Kidney glomerular epithelial cell (primary cell): ENCODE data around the gene AVPR1A.
"Not testable (repeated sequence)": the region's sequence is repeated elsewhere in the genome, so short reads cannot be mapped to it uniquely, and the experiment has no call there.

ENCODE experiments used
- DNase-seq: peaks from one replicate; lab custom pipeline; 2025; lab: John Stamatoyannopoulos, UW

Gene AVPR1A

DNA sequence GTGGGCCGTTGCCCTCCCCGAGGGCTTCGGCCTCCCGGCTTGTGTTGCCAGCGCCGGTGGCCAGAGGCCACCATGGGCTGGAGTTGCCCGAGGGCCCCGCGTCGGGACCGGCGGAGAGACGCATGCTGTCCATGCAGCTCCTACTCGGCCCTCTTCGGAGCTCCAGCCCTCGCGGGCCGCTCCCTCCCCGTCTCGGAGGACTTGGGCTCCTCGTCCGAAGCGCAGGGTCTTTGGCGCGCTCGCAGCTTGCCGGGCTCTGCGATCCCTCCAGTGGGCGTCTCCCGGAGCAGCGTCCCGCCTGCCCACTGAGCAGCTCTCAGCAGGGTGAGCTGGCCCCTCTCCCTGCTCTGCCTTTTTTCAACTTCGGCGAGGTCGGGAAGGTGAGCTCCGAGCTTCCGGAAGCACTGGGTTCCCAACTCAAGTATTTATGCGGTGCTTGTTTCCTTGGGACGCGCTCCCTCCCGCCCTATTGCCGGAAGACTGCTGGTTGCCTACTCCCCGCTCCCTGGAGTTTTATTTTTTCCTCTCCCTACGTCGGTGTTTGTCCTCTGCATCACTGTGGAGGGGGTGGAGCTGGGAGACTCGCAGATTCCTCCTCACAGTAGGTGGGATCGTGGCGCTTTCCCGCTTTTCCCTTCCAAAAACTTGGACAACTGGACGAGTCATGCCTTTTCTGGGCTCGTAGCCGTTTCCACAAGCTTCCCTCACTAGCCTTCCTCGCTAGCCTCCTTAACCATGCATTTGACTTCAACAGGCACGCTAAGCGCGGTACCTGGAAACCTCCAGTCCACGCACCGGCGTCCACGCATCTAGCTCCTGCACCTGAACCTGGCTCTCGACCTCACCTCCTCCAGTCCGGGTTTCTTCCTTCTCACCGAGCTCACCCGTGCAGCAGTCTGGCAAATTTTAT is at the start of gene AVPR1A:
TSS of gene AVPR1A (minus strand) at position 489 of the 910 bp plus-strand sequence. CDS start at position 124, 365 bp downstream.
- DNase-seq, result no peak

- no peak for DNase-seq
These were observed 45.2 kb upstream of the AVPR1A start for GRCh38 chr12:63196168-63196567.

DNA sequence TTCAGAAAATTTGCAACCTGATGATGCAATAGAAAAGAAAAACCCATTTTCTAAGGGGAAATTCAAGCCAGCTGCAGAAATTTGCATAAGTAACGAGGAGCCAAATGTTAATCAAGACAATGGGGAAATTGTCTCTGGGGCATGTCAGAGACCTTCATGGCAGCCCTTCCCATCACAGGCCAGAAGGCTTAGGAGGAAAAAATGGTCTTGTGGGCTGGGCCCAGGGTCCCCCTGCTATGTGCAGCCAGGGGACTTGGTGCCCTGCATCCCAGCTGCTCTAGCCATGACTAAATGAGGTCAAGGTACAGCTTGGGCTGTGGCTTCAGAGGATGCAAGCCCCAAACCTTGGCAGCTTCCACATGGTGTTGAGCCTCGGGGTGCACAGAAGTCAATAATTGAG is 28.2 kb upstream of the AVPR1A start:
- no peak for DNase-seq

GRCh38 chr12:63170321-63170720 is 19.3 kb upstream of the AVPR1A start:
- no peak for DNase-seq

DNA sequence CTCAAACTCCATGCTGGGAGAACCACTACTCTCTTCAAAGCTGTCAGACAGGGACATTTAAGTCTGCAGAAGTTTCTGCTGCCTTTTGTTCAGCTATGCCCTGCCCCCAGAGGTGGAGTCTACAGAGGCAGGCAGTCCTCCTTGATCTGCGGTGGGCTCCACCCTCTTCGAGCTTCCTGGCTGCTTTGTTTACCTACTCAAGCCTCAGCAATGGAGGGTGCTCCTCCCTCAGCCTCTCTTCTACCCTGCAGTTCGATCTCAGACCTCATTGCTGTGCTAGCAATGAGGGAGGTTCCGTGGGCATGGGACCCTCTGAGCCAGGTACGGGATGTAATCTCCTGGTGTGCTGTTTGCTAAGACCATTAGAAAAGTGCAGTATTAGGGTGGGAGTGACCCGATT is 16.7 kb upstream of the AVPR1A start:
- DNase-seq, result not testable (repeated sequence)

- no peak for DNase-seq
These were observed 13.9 kb upstream of the AVPR1A start for GRCh38 chr12:63164911-63165310.

DNA sequence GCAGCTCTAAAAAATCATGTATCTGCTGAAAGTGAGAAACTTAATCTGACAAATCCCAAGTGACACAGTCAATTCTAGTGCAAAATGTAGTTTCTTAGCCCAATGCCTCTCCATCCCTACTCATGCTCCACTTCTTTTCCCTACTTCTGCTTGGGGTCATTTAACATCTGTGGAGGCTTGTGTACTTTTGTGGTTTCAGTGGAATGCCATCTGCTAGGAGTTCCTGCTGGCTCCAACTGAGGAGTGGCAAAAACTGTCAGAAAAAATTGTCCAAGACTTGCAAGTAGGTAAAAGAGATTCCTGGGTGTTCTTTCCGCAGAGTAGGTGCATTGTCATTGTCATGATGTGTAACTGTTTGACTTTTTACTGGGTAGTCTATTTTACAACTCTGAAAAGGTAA is 12.5 kb upstream of the AVPR1A start:
- DNase-seq, result no peak

DNA sequence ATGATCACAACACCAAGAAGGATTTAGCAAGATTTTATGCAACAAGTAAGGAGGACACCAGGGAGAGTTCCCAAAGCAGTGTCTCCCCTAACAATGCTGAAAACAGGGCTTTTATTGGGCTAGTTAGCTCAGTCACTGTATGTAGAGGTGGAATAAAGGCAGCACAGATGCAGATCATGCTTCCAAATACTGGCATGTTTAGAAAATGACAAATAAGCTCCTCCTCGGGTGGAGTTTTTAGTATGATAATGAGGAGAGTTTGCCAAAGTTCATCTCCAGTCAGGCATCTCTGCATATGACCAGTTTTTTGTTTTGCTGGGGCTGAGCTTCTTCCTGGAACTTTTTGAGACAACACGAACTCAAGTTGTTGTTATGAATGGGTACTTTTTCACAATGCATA is 4.4 kb upstream of the AVPR1A start:
- no peak for DNase-seq

GRCh38 chr12:63154560-63154959 is 3.6 kb upstream of the AVPR1A start:
- no peak for DNase-seq

- DNase-seq, result no peak
These were observed 1.3 kb upstream of the AVPR1A start for GRCh38 chr12:63152321-63152700.

GRCh38 chr12:63151623-63152320 is 771 bp upstream of the AVPR1A start:
- DNase-seq, result peak; percentile 66

GRCh38 chr12:63149909-63150712 is 890 bp downstream of the AVPR1A start:
- no peak for DNase-seq

DNA sequence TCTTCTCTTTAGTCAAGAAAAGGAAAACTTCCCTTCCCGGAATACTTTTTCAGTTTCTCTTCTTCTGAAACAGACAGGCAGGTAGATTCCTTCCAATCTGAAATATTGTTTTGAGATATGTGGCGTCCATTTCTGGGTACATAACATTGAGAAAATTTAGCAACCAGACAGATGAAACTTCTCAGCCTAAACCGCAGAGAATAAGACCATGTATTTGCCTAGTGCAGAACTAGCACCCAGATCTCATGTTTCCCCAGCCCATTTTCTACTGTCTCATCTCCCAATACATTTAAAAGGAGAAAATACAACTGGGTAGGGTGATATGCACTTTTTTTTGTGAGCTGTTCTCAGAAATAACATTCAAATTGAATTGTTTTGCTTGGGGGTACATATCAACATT is 6.4 kb downstream of the AVPR1A start:
- no peak for DNase-seq

DNA sequence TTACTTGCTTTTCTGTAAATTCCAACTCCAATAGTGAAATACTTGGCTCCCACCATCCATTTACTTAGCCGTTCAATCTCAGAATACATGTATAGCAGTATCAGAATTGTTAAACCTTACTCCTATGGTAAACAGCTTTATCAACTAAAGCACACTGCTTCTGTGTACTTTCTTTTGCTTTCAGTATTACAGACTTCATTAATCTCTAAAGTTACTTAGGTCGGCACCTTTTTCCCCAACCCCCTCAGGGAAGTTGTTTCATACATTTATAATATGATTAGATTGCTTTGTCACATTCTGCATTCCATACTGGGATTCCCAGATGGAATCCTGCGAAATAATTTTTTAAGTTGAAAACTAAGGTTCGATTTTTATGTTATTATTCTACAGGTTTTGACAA is 12.5 kb downstream of the AVPR1A start:
- DNase-seq, result no peak

DNA sequence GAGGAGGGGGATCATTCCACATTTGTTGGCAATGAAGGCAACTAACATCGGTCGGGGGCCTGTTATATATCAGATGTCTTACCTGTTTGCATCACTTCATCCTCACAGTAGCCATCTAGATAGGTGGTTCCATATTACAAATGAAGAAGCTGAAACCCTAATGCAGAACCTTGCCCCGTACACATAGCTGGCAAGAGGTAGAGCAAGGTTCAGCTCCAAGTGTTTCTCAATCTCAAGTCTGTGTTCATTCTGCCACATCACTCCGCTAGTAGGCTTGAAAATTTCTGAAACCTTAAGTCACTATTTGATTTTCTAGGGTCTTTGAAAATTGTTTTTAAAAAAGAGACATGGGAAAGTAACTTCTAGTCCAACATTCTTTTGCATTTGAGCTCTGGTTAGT is 17.0 kb downstream of the AVPR1A start:
- DNase-seq, result no peak

- DNase-seq, result no peak
These were observed 18.8 kb downstream of the AVPR1A start for GRCh38 chr12:63132201-63132600.

GRCh38 chr12:63129927-63130326 is 21.1 kb downstream of the AVPR1A start:
- DNase-seq, result no peak

GRCh38 chr12:63124778-63125177 is 26.2 kb downstream of the AVPR1A start:
- no peak for DNase-seq

DNA sequence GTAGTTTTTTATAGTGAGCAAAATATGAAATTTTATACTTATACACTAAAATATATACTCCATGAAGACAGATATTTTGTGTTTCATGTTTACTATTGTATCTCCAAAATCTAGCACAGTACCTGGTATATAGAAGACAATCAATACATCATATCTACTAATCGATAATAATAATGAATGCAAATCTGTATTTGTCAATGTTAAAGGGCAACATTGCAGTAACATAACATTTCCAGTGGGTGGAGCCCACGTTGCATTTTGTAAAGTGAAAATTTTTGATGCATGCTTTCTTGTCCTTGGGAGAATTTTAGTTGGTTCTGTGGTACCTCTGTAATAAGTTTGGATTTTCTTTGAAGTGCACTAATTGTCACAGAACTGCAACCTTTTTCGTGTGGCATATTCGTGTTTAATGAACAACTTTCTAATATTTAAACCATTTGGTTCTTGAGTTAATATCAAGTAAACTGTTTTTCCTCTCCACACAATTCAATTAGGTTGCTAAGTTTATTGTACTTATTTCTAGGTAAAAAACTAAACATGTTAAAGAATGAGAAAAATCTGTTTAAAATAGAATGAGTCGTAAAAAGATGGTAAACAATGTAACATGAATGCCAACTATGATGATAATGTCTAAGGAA is 47.4 kb downstream of the AVPR1A start:
- DNase-seq, result no peak

DNA sequence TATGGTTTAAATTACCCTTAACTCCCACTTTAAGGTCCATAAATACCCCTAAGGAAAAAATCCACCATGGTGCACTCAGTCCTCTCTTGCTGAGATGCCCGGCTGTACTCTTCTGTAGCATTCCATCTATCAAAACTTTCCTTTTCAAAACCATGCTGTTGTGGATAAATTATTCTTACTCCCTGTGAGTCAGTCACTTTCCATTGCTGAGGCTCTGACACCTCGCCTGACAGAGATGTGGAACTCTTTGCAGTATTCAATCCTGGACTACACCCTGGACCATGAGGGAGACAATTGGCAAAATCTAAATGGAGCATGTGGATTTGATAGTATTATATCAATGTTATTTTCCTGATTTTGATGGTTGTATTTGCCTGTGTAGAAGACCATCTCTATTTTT is 49.1 kb downstream of the AVPR1A start:
- no peak for DNase-seq

GRCh38 chr12:63098851-63099250 is 52.1 kb downstream of the AVPR1A start:
- DNase-seq, result peak; percentile 36

DNA sequence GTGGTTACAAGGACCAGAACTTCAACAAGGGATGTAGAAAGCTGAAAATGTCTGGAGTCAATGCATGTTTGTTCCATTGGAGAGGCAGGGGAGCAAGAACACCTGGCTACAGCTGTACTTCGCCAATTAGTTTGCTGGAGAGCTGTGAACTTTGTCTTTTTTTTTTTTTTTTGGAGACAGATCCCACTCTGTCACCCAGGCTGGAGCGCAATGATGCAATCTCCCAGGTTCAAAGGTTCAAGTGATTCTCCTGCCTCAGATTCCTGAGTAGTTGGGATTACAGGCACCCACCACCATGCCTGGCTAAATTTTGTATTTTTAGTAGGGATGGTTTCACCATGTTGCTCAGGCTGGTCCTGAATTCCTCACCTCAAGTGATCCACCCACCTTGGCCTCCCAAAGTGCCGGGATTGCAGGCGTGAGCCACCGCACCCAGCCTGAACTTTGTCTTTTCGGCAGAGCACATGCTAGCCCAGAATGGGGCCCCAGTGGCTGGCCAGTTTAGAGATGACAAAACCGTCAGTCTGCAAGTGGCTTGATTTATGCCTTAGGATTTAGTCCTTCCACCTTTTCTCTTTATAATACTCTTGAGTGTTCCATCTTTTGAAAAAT is 55.5 kb downstream of the AVPR1A start:
- no peak for DNase-seq
